Trophoblast cell (in vitro differentiated cells and primary cell): ENCODE measurements around the gene SLC15A2. TPM values are rescaled to one million over a fixed set of nuclear protein-coding genes. Genes with fewer than 3 reads are reported as not detected.
A peak's percentile ranks its signal among the peaks of the same experiment; 100 is the strongest.

Experiments
- DNase-seq, 2 donors: peaks; one replicate each; pipeline ENCODE4 v3.0.0-alpha.2; 2016
- H2AFZ ChIP-seq: 2 replicates; pipeline ENCODE4 v1.6.1; 2013; ENCODE audit warnings: low read length, moderate library complexity, mild to moderate bottlenecking; ENCODE audit not compliant: insufficient read depth, poor library complexity
- H2AK5ac ChIP-seq: 2 replicates; pipeline ENCODE4 v1.6.1; 2013; ENCODE audit warnings: mild to moderate bottlenecking, low read length
- H2BK120ac ChIP-seq: 2 replicates; pipeline ENCODE4 v1.6.1; 2013; ENCODE audit warnings: low read length, mild to moderate bottlenecking, moderate library complexity; ENCODE audit not compliant: insufficient read depth, poor library complexity
- H2BK12ac ChIP-seq: 2 replicates; pipeline ENCODE4 v1.6.1; 2013; ENCODE audit warnings: mild to moderate bottlenecking, low read length, moderate library complexity
- H2BK5ac ChIP-seq: 2 replicates; pipeline ENCODE4 v1.6.1; 2013; ENCODE audit warnings: low read length, low read depth, moderate library complexity, mild to moderate bottlenecking; ENCODE audit not compliant: poor library complexity
- H3K14ac ChIP-seq: 2 replicates; pipeline ENCODE4 v1.6.1; 2013; ENCODE audit warnings: mild to moderate bottlenecking, low read length
- H3K18ac ChIP-seq: 2 replicates; pipeline ENCODE4 v1.6.1; 2013; ENCODE audit warnings: mild to moderate bottlenecking, low read length
- H3K23ac ChIP-seq: 2 replicates; pipeline ENCODE4 v1.6.1; 2013; ENCODE audit warnings: low read length
- H3K27ac ChIP-seq: 2 replicates; pipeline ENCODE4 v1.5.1; 2013; ENCODE audit warnings: low read depth, mild to moderate bottlenecking, inconsistent platforms, low read length, moderate library complexity
- H3K27me3 ChIP-seq: 2 replicates; pipeline ENCODE4 v1.6.1; 2013; ENCODE audit warnings: inconsistent platforms, mild to moderate bottlenecking, low read length, moderate library complexity; ENCODE audit not compliant: insufficient read depth
- H3K36me3 ChIP-seq, 2 experiments: 1 replicate in 1 of 2; 2 replicates in 1 of 2; pipeline ENCODE4 v1.6.1; 2013; ENCODE audit warnings: low read length in 2 of 2, mild to moderate bottlenecking in 2 of 2, moderate library complexity in 1 of 2; ENCODE audit not compliant: insufficient read depth in 2 of 2, control insufficient read depth in 1 of 2
- H3K4ac ChIP-seq: 2 replicates; pipeline ENCODE4 v1.6.1; 2013; ENCODE audit warnings: low read depth, mild to moderate bottlenecking, low read length, moderate library complexity
- H3K4me1 ChIP-seq, 2 experiments: 1 replicate in 1 of 2; 2 replicates in 1 of 2; pipeline ENCODE4 v1.6.1; 2013; ENCODE audit warnings: low read length in 2 of 2, mild to moderate bottlenecking in 2 of 2, moderate library complexity in 1 of 2; ENCODE audit not compliant: insufficient read depth in 2 of 2, control insufficient read depth in 1 of 2
- H3K4me2 ChIP-seq: 2 replicates; pipeline ENCODE4 v1.6.1; 2013; ENCODE audit warnings: inconsistent platforms, mild to moderate bottlenecking, low read length, moderate library complexity
- H3K4me3 ChIP-seq: 2 replicates; pipeline ENCODE4 v1.5.1; 2013; ENCODE audit warnings: mild to moderate bottlenecking, low read depth, low read length, inconsistent platforms
- H3K79me1 ChIP-seq: one replicate; pipeline ENCODE4 v1.6.1; 2013; ENCODE audit warnings: low read length
- H3K79me2 ChIP-seq: 2 replicates; pipeline ENCODE4 v1.6.1; 2013; ENCODE audit warnings: low read length, mild to moderate bottlenecking; ENCODE audit not compliant: control insufficient read depth, insufficient read depth, poor library complexity
- H3K9ac ChIP-seq: 2 replicates; pipeline ENCODE4 v1.6.1; 2013; ENCODE audit warnings: mild to moderate bottlenecking, low read length
- H3K9me3 ChIP-seq: 2 replicates; pipeline ENCODE4 v1.6.1; 2013; ENCODE audit warnings: low read depth, mild to moderate bottlenecking, control low read depth, inconsistent platforms, low read length; ENCODE audit not compliant: insufficient read depth
- H4K12ac ChIP-seq: 2 replicates; pipeline ENCODE4 v1.6.1; 2013; ENCODE audit warnings: low read depth, mild to moderate bottlenecking, low read length, moderate library complexity
- H4K8ac ChIP-seq: 2 replicates; pipeline ENCODE4 v1.6.1; 2013; ENCODE audit warnings: low read depth, mild to moderate bottlenecking, low read length, moderate library complexity
- H4K91ac ChIP-seq: one replicate; pipeline ENCODE4 v1.6.1; 2013; ENCODE audit warnings: low read depth, mild to moderate bottlenecking, low read length, moderate library complexity
- WGBS: extraction: QIAGEN DNeasy Blood & Tissue Kit; methylation state at CpG from one replicate; pipeline ENCODE4 v1.1.7; 2013; ENCODE audit warnings: missing lambda C conversion rate; ENCODE audit not compliant: insufficient read length, insufficient coverage; ENCODE audit errors: extremely low coverage; 5-methylcytosine and 5-hydroxymethylcytosine counted together
- polyA plus RNA-seq: library from polyadenylated mRNA; stranded (reverse); fragments of 200-250 nt; gene quantifications from 2 replicates; pipeline ENCODE4 v1.2.3, GENCODE V29; 2013

The SLC15A2 gene, protein sequence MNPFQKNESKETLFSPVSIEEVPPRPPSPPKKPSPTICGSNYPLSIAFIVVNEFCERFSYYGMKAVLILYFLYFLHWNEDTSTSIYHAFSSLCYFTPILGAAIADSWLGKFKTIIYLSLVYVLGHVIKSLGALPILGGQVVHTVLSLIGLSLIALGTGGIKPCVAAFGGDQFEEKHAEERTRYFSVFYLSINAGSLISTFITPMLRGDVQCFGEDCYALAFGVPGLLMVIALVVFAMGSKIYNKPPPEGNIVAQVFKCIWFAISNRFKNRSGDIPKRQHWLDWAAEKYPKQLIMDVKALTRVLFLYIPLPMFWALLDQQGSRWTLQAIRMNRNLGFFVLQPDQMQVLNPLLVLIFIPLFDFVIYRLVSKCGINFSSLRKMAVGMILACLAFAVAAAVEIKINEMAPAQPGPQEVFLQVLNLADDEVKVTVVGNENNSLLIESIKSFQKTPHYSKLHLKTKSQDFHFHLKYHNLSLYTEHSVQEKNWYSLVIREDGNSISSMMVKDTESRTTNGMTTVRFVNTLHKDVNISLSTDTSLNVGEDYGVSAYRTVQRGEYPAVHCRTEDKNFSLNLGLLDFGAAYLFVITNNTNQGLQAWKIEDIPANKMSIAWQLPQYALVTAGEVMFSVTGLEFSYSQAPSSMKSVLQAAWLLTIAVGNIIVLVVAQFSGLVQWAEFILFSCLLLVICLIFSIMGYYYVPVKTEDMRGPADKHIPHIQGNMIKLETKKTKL
- 0.22 TPM in 2 replicates for polyA plus RNA-seq

DNA sequence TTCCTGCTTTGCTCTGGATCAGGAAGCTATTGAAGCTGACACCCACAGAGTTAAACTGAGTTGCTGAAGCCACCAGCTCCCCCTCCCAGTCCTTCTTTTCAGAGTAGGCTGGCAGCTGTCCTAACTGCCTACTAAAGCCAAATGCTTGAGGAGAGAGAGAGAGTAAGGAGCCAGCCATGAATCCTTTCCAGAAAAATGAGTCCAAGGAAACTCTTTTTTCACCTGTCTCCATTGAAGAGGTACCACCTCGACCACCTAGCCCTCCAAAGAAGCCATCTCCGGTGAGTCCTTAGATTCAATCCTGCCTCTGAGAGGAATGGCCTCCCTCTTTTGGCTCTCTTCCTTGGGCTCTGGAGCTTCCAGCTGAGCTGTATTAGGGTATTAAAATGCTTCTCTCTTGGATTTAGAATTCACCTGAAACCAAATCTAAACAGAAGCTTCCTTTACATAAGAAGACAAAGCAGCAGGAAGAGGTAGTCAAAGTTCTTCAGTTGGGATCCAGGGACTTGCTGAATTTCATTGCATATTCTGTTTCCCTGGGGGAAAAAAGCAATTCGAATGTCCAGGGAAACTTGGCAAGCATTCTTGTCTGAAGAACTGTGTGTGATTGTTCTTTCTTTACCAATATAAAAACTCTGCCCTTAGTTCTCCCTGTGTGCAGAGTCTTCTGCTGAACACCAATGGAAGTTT lies at the start of gene SLC15A2:
Gene SLC15A2, plus strand, starts transcription at position 101 of the 690 bp plus-strand sequence. Its CDS starts 76 bp downstream, at position 177.
- H4K12ac ChIP-seq, result no peak within 1 kb of the TSS

DNA sequence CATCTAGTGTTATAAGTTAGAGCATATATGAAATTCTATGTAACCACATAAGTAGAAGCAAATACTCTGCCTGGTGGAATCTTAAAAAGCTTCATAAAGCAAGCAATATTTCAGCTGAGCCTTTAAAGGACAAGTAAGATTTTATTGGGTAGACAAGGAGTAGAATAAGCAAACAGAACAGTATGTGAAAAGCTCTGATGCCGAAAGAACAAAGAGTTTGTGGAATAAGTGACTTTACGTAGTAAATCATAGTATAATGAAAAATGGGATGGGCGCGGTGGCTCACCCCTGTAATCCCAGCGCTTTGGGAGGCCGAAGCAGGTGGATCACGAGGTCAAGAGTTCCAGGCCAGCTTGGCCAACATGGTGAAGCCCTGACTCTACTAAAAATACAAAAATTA lies 49.3 kb upstream of the SLC15A2 start:
- no peak overlapping the region for H2AK5ac ChIP-seq
- no peak overlapping the region for H2BK12ac ChIP-seq
- H3K79me1 ChIP-seq, result no peaks in the 10 kb centered on the region
- no peak overlapping the region for H3K27ac ChIP-seq
- H3K4me3 ChIP-seq, result no peak overlapping the region
- no peak overlapping the region for H2BK5ac ChIP-seq
- no peak overlapping the region for H4K8ac ChIP-seq
- H3K18ac ChIP-seq, result no peak overlapping the region
- H2BK120ac ChIP-seq, result no peak overlapping the region
- no peak overlapping the region for H3K4me2 ChIP-seq
- no peaks in the 10 kb centered on the region for H3K36me3 ChIP-seq
- no peak overlapping the region for H3K4ac ChIP-seq
- H3K27me3 ChIP-seq, result no peaks in the 10 kb centered on the region
- no CpG with 5 or more reads among the region's 7 CpGs for WGBS
- H4K12ac ChIP-seq, result no peak overlapping the region
- no peaks in the 10 kb centered on the region for H3K79me2 ChIP-seq
- H3K14ac ChIP-seq, result no peak overlapping the region
- no peak overlapping the region for H4K91ac ChIP-seq
- no peaks in the 10 kb centered on the region for H3K4me1 ChIP-seq
- no peak overlapping the region for H3K23ac ChIP-seq
- no peaks in the 10 kb centered on the region for H3K9me3 ChIP-seq
- no peak overlapping the region for H2AFZ ChIP-seq
- DNase-seq, result no peak
- no peak overlapping the region for H3K9ac ChIP-seq

More for the DNA sequence above, at the start of gene SLC15A2:
- H2BK12ac ChIP-seq, result no peak within 1 kb of the TSS
- H4K8ac ChIP-seq, result no peak within 1 kb of the TSS
- H2AFZ ChIP-seq, result no peak within 1 kb of the TSS
- no peak within 1 kb of the TSS for H3K9ac ChIP-seq
- H3K27me3 ChIP-seq, result no peaks in the 10 kb centered on the region
- WGBS, result no CpG with 5 or more reads among the region's 3 CpGs
- H3K4ac ChIP-seq, result no peak within 1 kb of the TSS
- no peak for DNase-seq
- H2AK5ac ChIP-seq, result no peak within 1 kb of the TSS
- no peaks in the 10 kb centered on the region for H3K79me2 ChIP-seq
- no peak within 1 kb of the TSS for H3K14ac ChIP-seq
- no peak within 1 kb of the TSS for H3K18ac ChIP-seq
- H2BK5ac ChIP-seq, result no peak within 1 kb of the TSS
- H3K27ac ChIP-seq, result no peak within 1 kb of the TSS
- no peaks in the 10 kb centered on the region for H3K9me3 ChIP-seq
- H3K4me3 ChIP-seq, result no peak within 1 kb of the TSS
- no peaks in the 10 kb centered on the region for H3K36me3 ChIP-seq
- no peak within 1 kb of the TSS for H3K4me2 ChIP-seq
- no peak within 1 kb of the TSS for H4K91ac ChIP-seq
- peaks cover 3% of the 10 kb centered on the region for H3K79me1 ChIP-seq
- H3K23ac ChIP-seq, result no peak within 1 kb of the TSS
- peaks cover 8 to 10% of the 10 kb centered on the region in 2 experiments for H3K4me1 ChIP-seq
- no peak within 1 kb of the TSS for H2BK120ac ChIP-seq

DNA sequence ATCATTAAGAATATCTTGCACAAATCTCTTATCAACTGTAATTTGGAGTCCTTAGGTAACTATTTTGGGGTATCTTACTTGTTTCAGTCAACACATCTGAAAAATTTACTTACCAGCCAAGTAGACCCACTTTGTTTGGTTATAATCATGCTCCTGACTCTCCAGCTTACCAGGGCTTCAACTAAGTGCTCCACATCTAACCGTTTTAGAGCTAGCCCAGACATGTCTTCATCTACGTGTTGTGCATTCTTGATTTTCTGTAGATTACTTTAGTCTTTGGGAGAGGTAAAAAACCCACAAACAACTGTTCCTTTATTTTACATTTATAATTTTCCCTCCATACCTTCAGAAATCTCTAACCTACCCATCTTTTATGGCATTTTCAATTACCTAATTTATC lies 41.9 kb upstream of the SLC15A2 start:
- Histone ChIP-seq H2BK120ac (no peak overlapping the region), H2BK5ac (no peak overlapping the region), H3K36me3 (peaks cover 0 to 1% of the 10 kb centered on the region in 2 experiments), H2BK12ac (no peak overlapping the region), H3K4me3 (no peak overlapping the region), H4K91ac (no peak overlapping the region), H4K8ac (no peak overlapping the region), H4K12ac (no peak overlapping the region), H3K27me3 (no peaks in the 10 kb centered on the region), H3K23ac (no peak overlapping the region), H3K18ac (no peak overlapping the region), H3K79me1 (peaks cover 2% of the 10 kb centered on the region), H2AK5ac (no peak overlapping the region), H2AFZ (no peak overlapping the region), H3K27ac (no peak overlapping the region), H3K79me2 (no peaks in the 10 kb centered on the region), H3K4ac (no peak overlapping the region), H3K9ac (no peak overlapping the region), H3K4me1 (no peaks in the 10 kb centered on the region), H3K14ac (no peak overlapping the region), H3K4me2 (no peak overlapping the region), H3K9me3 (no peaks in the 10 kb centered on the region)
- no CpG with 5 or more reads among the region's 2 CpGs for WGBS
- DNase-seq, result peak in 1 of 2 donors; percentile 10

DNA sequence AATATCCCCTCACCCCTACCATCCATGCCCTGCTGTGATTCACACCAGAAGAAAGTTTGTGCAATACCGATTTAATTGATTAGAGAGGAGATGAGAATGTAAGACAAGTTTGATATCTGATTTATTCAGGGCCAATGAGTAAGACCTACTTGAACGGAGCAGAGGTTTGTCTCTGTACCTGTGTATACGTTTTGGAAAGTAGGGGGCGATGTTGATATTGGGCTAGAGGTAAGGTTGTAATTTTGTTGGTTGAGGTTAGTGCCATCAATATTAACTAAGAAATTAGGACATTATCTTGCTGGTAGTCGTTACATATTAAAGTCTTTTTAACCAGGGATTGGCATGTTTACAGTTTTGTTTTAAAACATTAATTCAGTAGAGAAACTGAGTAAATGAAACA lies 38.6 kb upstream of the SLC15A2 start:
- Histone ChIP-seq H3K18ac (no peak overlapping the region), H2BK5ac (no peak overlapping the region), H4K12ac (no peak overlapping the region), H3K14ac (no peak overlapping the region), H3K27ac (no peak overlapping the region), H2AFZ (no peak overlapping the region), H4K8ac (no peak overlapping the region), H3K4me2 (no peak overlapping the region), H3K9me3 (no peaks in the 10 kb centered on the region), H2BK120ac (no peak overlapping the region), H2AK5ac (no peak overlapping the region), H3K4me3 (no peak overlapping the region), H3K79me2 (no peaks in the 10 kb centered on the region), H4K91ac (no peak overlapping the region), H3K36me3 (peaks cover 0 to 1% of the 10 kb centered on the region in 2 experiments), H3K27me3 (no peaks in the 10 kb centered on the region), H3K23ac (no peak overlapping the region), H3K79me1 (peaks cover 2% of the 10 kb centered on the region), H3K4me1 (no peaks in the 10 kb centered on the region), H2BK12ac (no peak overlapping the region), H3K4ac (no peak overlapping the region), H3K9ac (no peak overlapping the region)
- WGBS, result no CpG with 5 or more reads among the region's 5 CpGs
- DNase-seq, result peak in 1 of 2 donors; percentile 65
